ENCODE data around the gene MOB3B. TPM values are rescaled to one million over a fixed set of nuclear protein-coding genes. Genes with fewer than 3 reads are reported as not detected.
"Not testable (repeated sequence)": the region's sequence is repeated elsewhere in the genome, so short reads cannot be mapped to it uniquely, and the experiment has no call there.

The MOB3B gene
- total RNA-seq, 2 donors from 2014 or later: 3.1 to 17.8 TPM

DNA sequence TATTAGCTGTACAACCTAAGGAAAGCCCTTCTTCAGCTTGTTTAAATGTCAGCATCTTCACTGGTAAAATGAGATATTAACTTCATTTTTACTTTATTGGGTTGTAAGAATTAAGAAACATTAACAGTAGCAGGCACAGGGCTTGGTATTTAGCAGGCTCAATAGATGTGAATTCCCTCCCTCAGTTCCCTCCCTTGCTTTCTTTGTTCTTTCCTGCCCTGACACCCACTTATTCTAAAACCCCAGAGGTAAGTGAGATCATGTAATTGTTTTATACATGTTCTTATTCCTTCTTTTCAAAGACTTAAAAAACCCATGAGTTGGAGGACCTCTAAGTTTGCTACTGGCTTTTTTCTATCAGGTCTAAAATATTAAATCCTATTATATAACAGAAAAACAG is 78.9 kb downstream of the MOB3B start:
- TF ChIP-seq, protein P1, sequence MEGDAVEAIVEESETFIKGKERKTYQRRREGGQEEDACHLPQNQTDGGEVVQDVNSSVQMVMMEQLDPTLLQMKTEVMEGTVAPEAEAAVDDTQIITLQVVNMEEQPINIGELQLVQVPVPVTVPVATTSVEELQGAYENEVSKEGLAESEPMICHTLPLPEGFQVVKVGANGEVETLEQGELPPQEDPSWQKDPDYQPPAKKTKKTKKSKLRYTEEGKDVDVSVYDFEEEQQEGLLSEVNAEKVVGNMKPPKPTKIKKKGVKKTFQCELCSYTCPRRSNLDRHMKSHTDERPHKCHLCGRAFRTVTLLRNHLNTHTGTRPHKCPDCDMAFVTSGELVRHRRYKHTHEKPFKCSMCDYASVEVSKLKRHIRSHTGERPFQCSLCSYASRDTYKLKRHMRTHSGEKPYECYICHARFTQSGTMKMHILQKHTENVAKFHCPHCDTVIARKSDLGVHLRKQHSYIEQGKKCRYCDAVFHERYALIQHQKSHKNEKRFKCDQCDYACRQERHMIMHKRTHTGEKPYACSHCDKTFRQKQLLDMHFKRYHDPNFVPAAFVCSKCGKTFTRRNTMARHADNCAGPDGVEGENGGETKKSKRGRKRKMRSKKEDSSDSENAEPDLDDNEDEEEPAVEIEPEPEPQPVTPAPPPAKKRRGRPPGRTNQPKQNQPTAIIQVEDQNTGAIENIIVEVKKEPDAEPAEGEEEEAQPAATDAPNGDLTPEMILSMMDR (IDR thresholded peaks at IDR 0.05): no peak
- TF ChIP-seq POLR2A (IDR thresholded peaks at IDR 0.05) (no peak), POLR2AphosphoS5 (IDR thresholded peaks at IDR 0.05) (no peak)
- H3K36me3 ChIP-seq: no peaks in the 10 kb centered on the region
- H3K4me1 ChIP-seq (replicated peaks): no peaks in the 10 kb centered on the region
- DNase-seq (ENCODE audit: low spot score): no peak
- no peak overlapping the region for H3K4me3 ChIP-seq
- H3K9me3 ChIP-seq: no peaks in the 10 kb centered on the region
- intact Hi-C loops (cut with DNase I): no loop called here
- H3K27ac ChIP-seq: no peak overlapping the region
- no peaks in the 10 kb centered on the region for H3K27me3 ChIP-seq (replicated peaks; ENCODE audit: insufficient read depth)

DNA sequence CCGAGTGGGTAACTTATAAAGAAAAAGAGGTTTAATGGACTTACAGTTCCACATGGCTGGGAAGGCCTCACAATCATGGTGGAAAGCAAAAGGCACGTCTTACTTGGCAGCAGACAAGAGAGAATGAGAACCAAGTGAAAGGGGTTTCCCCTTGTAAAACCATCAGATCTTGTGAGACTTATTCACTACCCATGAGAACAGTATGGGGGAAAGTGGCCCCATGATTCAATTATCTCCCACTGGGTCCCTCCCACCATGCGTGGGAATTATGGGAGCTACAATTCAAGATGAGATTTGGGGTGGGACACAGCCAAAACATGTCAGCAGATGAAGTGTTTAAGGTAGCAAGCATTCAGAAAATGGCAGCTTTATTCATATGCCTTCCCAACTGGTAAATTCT is 81.3 kb downstream of the MOB3B start:
- WGBS: 82% methylated on average over 3 of the region's 3 CpGs

DNA sequence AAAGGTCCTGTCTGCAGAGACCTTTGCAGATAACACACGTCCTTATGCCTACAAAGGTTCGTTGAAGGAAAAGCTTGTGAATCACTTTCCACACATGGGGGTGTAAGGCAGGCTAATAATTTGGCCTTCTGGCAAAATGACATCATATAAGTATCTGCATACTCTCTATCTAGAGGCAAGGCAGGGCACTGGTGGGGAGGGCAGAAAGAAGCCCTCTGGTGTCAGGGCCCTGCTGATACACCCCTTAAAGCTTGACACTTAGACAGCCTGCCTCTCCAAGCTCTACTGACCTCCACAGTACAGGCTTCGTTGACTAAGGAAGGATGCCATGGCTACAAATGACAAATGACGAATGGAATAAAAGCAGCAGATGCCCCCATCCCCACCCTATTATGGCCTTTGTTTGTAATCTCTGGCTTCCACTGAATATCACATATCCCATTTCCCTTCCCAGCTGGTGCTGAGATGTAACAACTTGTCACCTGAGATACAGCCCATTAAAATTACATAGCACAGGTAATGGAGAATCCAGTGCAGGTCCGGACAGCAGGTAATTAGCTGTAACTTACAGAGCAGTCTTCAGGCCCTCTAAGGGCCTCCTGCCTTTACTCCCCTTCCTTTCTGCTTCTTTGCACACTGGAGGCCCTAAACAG is 82.5 kb downstream of the MOB3B start:
- H3K27me3 ChIP-seq (replicated peaks; ENCODE audit: insufficient read depth): no peaks in the 10 kb centered on the region
- intact Hi-C loops (cut with DNase I): no loop called here
- DNase-seq (ENCODE audit: low spot score): no peak
- no peaks in the 10 kb centered on the region for H3K4me1 ChIP-seq (replicated peaks)
- no peaks in the 10 kb centered on the region for H3K9me3 ChIP-seq
- no peak for TF ChIP-seq POLR2A (IDR thresholded peaks at IDR 0.05)
- TF ChIP-seq, protein P1 (IDR thresholded peaks at IDR 0.05): no peak
- WGBS: 70% methylated on average over 5 of the region's 5 CpGs
- H3K36me3 ChIP-seq: no peaks in the 10 kb centered on the region
- no peak overlapping the region for H3K27ac ChIP-seq
- H3K4me3 ChIP-seq: no peak overlapping the region

More for the DNA sequence above, 81.3 kb downstream of the MOB3B start:
- H3K27me3 ChIP-seq (replicated peaks; ENCODE audit: insufficient read depth); intact Hi-C loops (cut with DNase I); H3K36me3 ChIP-seq; DNase-seq (ENCODE audit: low spot score); H3K9me3 ChIP-seq; H3K4me3 ChIP-seq; H3K4me1 ChIP-seq (replicated peaks); H3K27ac ChIP-seq: not testable (repeated sequence)

- no peak for TF ChIP-seq POLR2AphosphoS5 (IDR thresholded peaks at IDR 0.05)
- TF ChIP-seq, protein P1 (IDR thresholded peaks at IDR 0.05): no peak
- no peak for TF ChIP-seq POLR2A (IDR thresholded peaks at IDR 0.05)
- no peak for DNase-seq (ENCODE audit: low spot score)
- intact Hi-C loops (cut with DNase I): no loop called here
- H3K27ac ChIP-seq: no peak overlapping the region
- H3K4me1 ChIP-seq (replicated peaks): no peaks in the 10 kb centered on the region
- no peaks in the 10 kb centered on the region for H3K27me3 ChIP-seq (replicated peaks; ENCODE audit: insufficient read depth)
- H3K4me3 ChIP-seq: no peak overlapping the region
- H3K9me3 ChIP-seq: no peaks in the 10 kb centered on the region
- WGBS: 82% methylated on average over 6 of the region's 6 CpGs
- no peaks in the 10 kb centered on the region for H3K36me3 ChIP-seq
Measured at GRCh38 chr9:27445688-27446087, 83.9 kb downstream of the MOB3B start.

- TF ChIP-seq, protein P1 (IDR thresholded peaks at IDR 0.05): no peak
- TF ChIP-seq POLR2A (IDR thresholded peaks at IDR 0.05) (no peak), POLR2AphosphoS5 (IDR thresholded peaks at IDR 0.05) (no peak)
- H3K4me3 ChIP-seq: no peak overlapping the region
- no peak overlapping the region for H3K27ac ChIP-seq
- no peaks in the 10 kb centered on the region for H3K9me3 ChIP-seq
- 93% methylated on average over 5 of the region's 5 CpGs for WGBS
- H3K4me1 ChIP-seq (replicated peaks): no peaks in the 10 kb centered on the region
- H3K36me3 ChIP-seq: no peaks in the 10 kb centered on the region
- intact Hi-C loops (cut with DNase I): no loop called here
- H3K27me3 ChIP-seq (replicated peaks; ENCODE audit: insufficient read depth): no peaks in the 10 kb centered on the region
- DNase-seq (ENCODE audit: low spot score): no peak
Measured at GRCh38 chr9:27445057-27445595, 84.5 kb downstream of the MOB3B start.
